HG03066 (cell line): ENCODE results near the gene CDYL2.

Experiments
- ATAC-seq: cut with Tn5 transposase; IDR thresholded peaks from one replicate; pipeline ENCODE4 v1.9.1; 2021; ENCODE audit warnings: low read depth; ENCODE audit not compliant: unreplicated experiment

The CDYL2 gene

DNA sequence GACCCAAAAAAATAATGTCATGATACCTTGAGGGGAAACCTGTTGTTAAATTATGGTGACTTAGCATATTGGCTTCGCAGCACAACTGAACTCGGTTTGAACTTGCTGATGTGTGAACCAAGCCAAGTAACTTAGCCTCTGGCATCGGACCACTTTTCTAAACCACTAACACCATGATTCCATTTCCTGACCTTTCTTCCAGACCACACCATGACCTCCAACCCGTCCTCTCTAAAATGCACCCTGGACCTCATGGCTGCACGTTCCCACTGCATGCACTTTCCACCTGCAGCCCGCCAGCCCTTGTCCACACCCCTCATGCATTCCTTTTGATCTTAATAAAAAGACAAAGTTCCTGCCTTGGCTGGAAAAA lies 234.3 kb downstream of the CDYL2 start:
- no peak for ATAC-seq

DNA sequence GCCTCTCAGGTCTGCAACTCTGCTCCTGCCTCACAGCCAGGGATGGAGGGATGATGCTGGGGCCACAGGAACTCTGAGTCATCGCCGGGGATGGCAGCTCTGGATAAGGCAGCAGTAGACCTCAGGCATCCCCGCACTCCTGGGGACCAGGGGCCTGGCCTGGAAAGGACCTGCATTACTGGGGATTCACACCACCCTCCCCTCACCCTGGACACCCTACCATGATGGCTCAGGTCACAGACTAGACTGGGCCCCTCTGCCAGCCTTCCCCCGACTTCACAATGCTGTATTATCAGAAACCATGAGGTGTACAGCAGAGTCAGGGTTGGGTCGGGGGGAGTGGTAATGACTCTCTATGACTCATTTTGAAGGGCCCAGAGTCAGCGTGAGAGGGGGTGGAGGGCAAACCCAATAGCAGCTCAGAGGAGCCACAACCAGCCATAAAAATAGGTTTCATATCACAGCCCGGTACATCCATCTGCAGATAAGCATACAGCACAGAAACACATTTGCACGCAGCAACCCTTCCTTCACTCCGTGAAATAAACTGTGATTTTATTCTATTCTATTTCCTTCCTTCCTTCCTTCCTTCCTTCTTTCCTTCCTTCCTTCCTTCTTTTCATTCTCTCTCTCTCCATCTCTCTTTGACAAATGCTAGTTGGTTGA lies 234.8 kb downstream of the CDYL2 start:
- no peak for ATAC-seq

GRCh38 chr16:80564394-80564793 lies 240.0 kb downstream of the CDYL2 start:
- no peak for ATAC-seq

DNA sequence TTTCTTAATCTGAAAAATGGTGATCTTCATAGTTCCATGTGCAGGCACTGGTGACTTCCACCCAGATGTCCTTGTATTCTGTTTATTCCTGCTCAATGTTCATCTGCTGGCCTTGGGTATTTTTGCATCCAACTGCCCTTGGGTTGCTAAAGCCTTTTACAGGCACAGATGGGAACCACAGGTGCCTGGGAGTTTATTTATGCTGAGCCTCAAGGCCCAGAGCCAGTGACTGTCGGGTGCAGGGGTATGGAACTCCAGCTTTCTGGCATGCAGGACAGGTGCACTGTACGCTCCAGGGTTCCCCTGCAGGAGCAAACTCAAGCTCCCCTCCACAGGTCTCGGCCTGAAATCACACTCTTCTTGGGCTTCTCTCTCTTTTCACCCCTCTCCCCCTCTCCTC lies 241.3 kb downstream of the CDYL2 start:
- no peak for ATAC-seq

DNA sequence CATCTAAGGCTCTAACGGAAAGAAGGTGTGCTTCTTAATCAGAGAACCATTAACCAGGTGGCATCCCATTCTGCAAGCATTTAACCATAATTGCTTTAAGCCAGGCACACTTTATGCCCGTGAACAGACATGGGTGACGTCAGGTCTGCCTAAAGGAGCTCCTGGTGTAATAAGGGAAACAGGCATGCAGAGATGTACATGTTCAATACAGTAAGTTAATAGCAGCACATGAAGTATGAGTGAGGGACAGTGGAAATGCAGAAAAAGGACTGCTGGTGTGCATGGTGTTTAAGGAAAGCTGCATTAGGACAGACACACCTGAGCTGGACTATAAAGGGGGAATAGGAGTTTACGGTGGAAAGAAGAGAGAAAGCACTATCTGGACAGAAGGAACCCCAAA lies 245.0 kb downstream of the CDYL2 start:
- ATAC-seq = no peak

DNA sequence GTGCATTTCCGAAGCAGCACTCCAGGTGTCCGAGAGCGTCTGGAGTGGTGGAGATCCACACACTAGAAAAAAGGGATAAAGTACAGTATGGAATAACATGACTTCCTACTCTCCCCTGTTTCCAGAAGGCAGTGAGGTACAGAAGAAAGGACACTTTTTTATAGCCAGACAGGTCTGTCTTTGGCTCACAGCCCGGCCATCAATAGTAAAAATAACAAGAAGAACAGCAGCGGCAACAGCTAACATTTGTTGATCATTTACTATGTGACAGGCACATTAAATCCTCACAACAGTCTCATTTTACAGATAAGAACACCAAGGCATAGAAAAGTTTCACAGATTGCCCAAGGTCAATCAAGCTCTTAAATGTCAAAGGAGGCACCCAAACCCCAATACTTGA lies 247.4 kb downstream of the CDYL2 start:
- ATAC-seq = no peak

- no peak for ATAC-seq
These were observed 247.9 kb downstream of the CDYL2 start for GRCh38 chr16:80556481-80556880.

- ATAC-seq = no peak
These were observed 250.4 kb downstream of the CDYL2 start for GRCh38 chr16:80554033-80554432.

DNA sequence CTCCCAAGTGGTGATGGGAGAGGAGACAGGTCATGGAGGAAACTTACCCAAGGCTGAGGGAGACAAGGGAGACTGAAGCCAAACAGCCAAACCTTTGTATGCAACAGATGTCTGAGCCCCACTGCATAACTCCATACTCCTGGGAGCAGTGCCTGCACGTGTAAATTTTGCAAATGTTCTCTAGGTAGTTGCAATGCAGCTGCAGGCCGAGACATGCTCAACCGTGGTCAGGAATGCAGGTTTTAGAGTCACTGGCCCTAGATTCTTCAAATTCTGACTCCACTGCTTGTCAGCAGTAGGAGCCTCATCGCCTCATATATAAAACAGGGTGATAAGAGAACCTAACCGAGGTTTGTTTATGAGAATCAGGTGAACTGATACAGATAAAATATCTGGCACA lies 252.1 kb downstream of the CDYL2 start:
- ATAC-seq = no peak
